Endothelial cell of umbilical vein (primary cell): ENCODE data around the gene DPYD. TPM values are rescaled to one million over a fixed set of nuclear protein-coding genes. Genes with fewer than 3 reads are reported as not detected.

Experiments
- BruUV-seq: library from RNA; stranded (reverse); fragments of 400-500 nt; replicated peaks from 2 replicates; lab custom pipeline; 2021; lab: Mats Ljungman, UMichigan
- CTCF ChIA-PET: fragments of 300-600, 350-600 bp; sonication (Branson Sonifier 250); formaldehyde crosslinking; loops from one replicate; lab custom pipeline; 2021; ENCODE audit warnings: antibody characterized with exemption, inconsistent platforms; lab: Charles Lee
- POLR2A ChIA-PET: fragments of 300-600, 350-600 bp; sonication (Branson Sonifier 250); formaldehyde crosslinking; loops from one replicate; lab custom pipeline; 2021; ENCODE audit warnings: antibody characterized with exemption, inconsistent platforms; lab: Charles Lee
- DNase-seq: peaks from one replicate; pipeline ENCODE4 v3.0.0-alpha.2; 2011; ENCODE audit warnings: low read depth, low spot score
- FAIRE-seq: peaks from 2 replicates; lab custom pipeline; 2011; peaks lifted over from hg19 to GRCh38; lab: Jason Lieb, UNC
- H2AFZ ChIP-seq: 2 replicates; pipeline ENCODE4 v1.6.0; 2012; ENCODE audit warnings: low read depth, low read length, control low read depth, inconsistent platforms
- H3K27ac ChIP-seq: 2 replicates; pipeline ENCODE4 v1.5.1; 2011; ENCODE audit warnings: low read depth, mild to moderate bottlenecking, control low read depth, low read length, moderate library complexity; ENCODE audit not compliant: insufficient read depth
- H3K27me3 ChIP-seq, 2 experiments: 2 replicates each; pipeline versions ENCODE4 v1.6.0 to v1.6.1; 2011; ENCODE audit warnings: low read length in 2 of 2, mixed read lengths in 1 of 2; ENCODE audit not compliant: control insufficient read depth in 2 of 2, insufficient read depth in 2 of 2
- H3K36me3 ChIP-seq, 2 experiments: 2 replicates in 1 of 2; 3 replicates in 1 of 2; pipeline ENCODE4 v1.5.1; 2011; ENCODE audit warnings: low read length in 2 of 2, mild to moderate bottlenecking in 1 of 2, moderate library complexity in 1 of 2; ENCODE audit not compliant: control insufficient read depth in 2 of 2, insufficient read depth in 2 of 2; ENCODE audit errors: extremely low read depth in 1 of 2
- H3K4me1 ChIP-seq: 3 replicates; pipeline ENCODE4 v1.5.1; 2011; ENCODE audit warnings: mild to moderate bottlenecking, low read length; ENCODE audit not compliant: control insufficient read depth, insufficient read depth; ENCODE audit errors: extremely low read depth
- H3K4me2 ChIP-seq: 2 replicates; pipeline ENCODE4 v1.6.1; 2011; ENCODE audit warnings: low read length, control low read depth, mixed read lengths; ENCODE audit not compliant: insufficient read depth
- H3K4me3 ChIP-seq, 3 experiments: fragments of 200-600 bp in 1 of 3; sonication (generic), shearing (Covaris generic) in 1 of 3; replicated peaks in 1 of 3; 2 replicates each; pipeline ENCODE4 v1.5.1; 2011 to 2016; ENCODE audit warnings: control low read depth in 3 of 3, low read length in 3 of 3, mild to moderate bottlenecking in 2 of 3, inconsistent platforms in 1 of 3, low read depth in 1 of 3, moderate library complexity in 1 of 3; ENCODE audit not compliant: insufficient read depth in 1 of 3
- H3K79me2 ChIP-seq: 2 replicates; pipeline ENCODE4 v1.6.0; 2012; ENCODE audit warnings: low read length, inconsistent platforms; ENCODE audit not compliant: control insufficient read depth, insufficient read depth
- H3K9ac ChIP-seq: replicated peaks from 2 replicates; pipeline ENCODE3; 2011; ENCODE audit warnings: low read length, control low read depth; ENCODE audit not compliant: insufficient read depth; ENCODE audit errors: extremely low read depth
- H3K9me1 ChIP-seq: replicated peaks from 3 replicates; pipeline ENCODE4 v1.6.0; 2011; ENCODE audit warnings: mild to moderate bottlenecking, low read length; ENCODE audit not compliant: control insufficient read depth, insufficient read depth; ENCODE audit errors: extremely low read depth
- H3K9me3 ChIP-seq: replicated peaks from 2 replicates; pipeline ENCODE4 v1.5.1; 2012; ENCODE audit warnings: low read length, inconsistent platforms; ENCODE audit not compliant: control insufficient read depth, insufficient read depth
- H4K20me1 ChIP-seq: replicated peaks from 2 replicates; pipeline ENCODE3; 2011; ENCODE audit warnings: mild to moderate bottlenecking, low read length; ENCODE audit not compliant: control insufficient read depth, insufficient read depth; ENCODE audit errors: extremely low read depth
- EZH2 ChIP-seq: IDR thresholded peaks from 2 replicates; pipeline ENCODE4 v1.6.1; 2012; ENCODE audit warnings: borderline replicate concordance, low read depth, mild to moderate bottlenecking, moderate library complexity, low read length, inconsistent platforms; ENCODE audit not compliant: severe bottlenecking
- FOS ChIP-seq: IDR thresholded peaks from 2 replicates; pipeline ENCODE4 v1.6.1; 2011; ENCODE audit warnings: mild to moderate bottlenecking, low read length, moderate library complexity, borderline replicate concordance; ENCODE audit not compliant: insufficient read depth
- GATA2 ChIP-seq: IDR thresholded peaks from 2 replicates; pipeline ENCODE4 v1.7.0; 2011; ENCODE audit warnings: low read depth, mild to moderate bottlenecking, moderate library complexity, mixed read lengths, low read length; ENCODE audit not compliant: insufficient read length, insufficient read depth
- JUN ChIP-seq: IDR thresholded peaks from 2 replicates; pipeline ENCODE4 v1.6.1; 2011; ENCODE audit warnings: borderline replicate concordance, low read depth; ENCODE audit not compliant: insufficient read length, insufficient read depth
- MYC ChIP-seq: IDR thresholded peaks from one replicate; pipeline ENCODE4 v1.6.1; 2011; ENCODE audit warnings: mild to moderate bottlenecking, low read depth, low read length
- POLR2A ChIP-seq: IDR thresholded peaks from 2 replicates; pipeline ENCODE4 v1.6.1; 2012; ENCODE audit warnings: low read depth, mild to moderate bottlenecking, control low read depth, low read length
- POLR2AphosphoS5 ChIP-seq: IDR thresholded peaks from 2 replicates; pipeline ENCODE4 v1.6.1; 2012; ENCODE audit warnings: low read depth, mild to moderate bottlenecking, control low read depth, low read length, moderate library complexity; ENCODE audit not compliant: insufficient read depth
- dilution Hi-C: fragments of 300-500 bp; cut with MboI; formaldehyde crosslinking; loops from one replicate; pipeline ENCODE4 v1.15.0; 2019; ENCODE audit warnings: low sequenced_read_pairs; ENCODE audit not compliant: extremely low pct_ligation_motif_present
- intact Hi-C: fragments of 100-400 bp; cut with micrococcal nuclease; formaldehyde crosslinking; loops from one replicate; pipeline ENCODE4 v1.10.0; 2022
- polyA plus RNA-seq, 4 experiments: library from polyadenylated mRNA; depleted of rRNA in 3 of 4; stranded (reverse) in 3 of 4; unstranded in 1 of 4; fragments of >200 nt; gene quantifications; 2 replicates each; pipeline versions ENCODE4 v1.2.1 to v1.2.3, GENCODE V29; 2011 to 2012; ENCODE audit warnings: missing spikeins in 1 of 4
- total RNA-seq: library from RNA; stranded (reverse); gene quantifications from 2 replicates; pipeline ENCODE4 v1.2.3, GENCODE V29; 2021
- TF ChIP-seq, protein P1 (sequence below), 2 donors: IDR thresholded peaks; 1 replicate in 1 of 2; 2 replicates in 1 of 2; pipeline ENCODE4 v1.5.1; 2011; ENCODE audit warnings: low read length in 2 of 2, mild to moderate bottlenecking in 2 of 2, moderate library complexity in 2 of 2, control low read depth in 1 of 2, inconsistent platforms in 1 of 2, low read depth in 1 of 2; ENCODE audit not compliant: insufficient read depth in 1 of 2; ENCODE audit errors: extremely low read depth in 1 of 2
- TF ChIP-seq, protein P2 (sequence below): IDR thresholded peaks from 2 replicates; pipeline ENCODE4 v1.6.1; 2011; ENCODE audit not compliant: insufficient read depth, insufficient read length

The DPYD gene
- total and polyA plus RNA-seq, 2 donors (not counting 3 experiments of a cell fraction or from before 2014, with no cell fraction given): 4.6 to 15.1 TPM

DNA sequence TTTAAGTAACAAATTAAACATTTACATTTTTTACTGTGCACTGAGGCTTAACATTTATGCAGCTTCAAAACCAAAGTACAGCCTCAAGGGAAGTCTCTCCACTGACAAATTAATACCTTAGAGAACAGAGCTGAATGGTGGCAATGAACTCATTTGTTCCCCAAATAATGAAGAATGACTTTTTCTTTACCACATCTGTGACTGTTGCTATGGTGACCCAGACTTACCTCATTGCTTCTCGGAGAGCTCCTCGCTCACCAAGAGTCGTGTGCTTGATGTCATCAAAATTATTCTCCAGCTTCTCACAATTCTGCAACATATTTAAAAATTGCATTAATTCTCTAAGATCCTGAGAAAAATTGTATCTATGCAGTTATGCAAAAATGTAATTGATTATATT lies 92.9 kb downstream of the DPYD start:
- intact Hi-C loops (no loop called here), dilution Hi-C loops (no loop called here)
- H3K36me3 ChIP-seq: no peaks in the 10 kb centered on the region

More for the DNA sequence above, 92.9 kb downstream of the DPYD start:
- CTCF ChIA-PET: interaction anchor here (0.9 to 2.9 kb wide), 3 partner anchors 89 to 779 kb away, joined by 3 to 14 read pairs (median 3); no protein-coding TSS in a partner anchor
- Histone ChIP-seq H3K27me3 (no peaks in the 10 kb centered on the region), H3K4me2 (no peak overlapping the region), H2AFZ (no peak overlapping the region), H3K27ac (no peak overlapping the region), H3K9ac (no peak overlapping the region), H3K79me2 (no peaks in the 10 kb centered on the region), H3K9me3 (no peaks in the 10 kb centered on the region), H3K9me1 (no peaks in the 10 kb centered on the region), H3K4me1 (no peaks in the 10 kb centered on the region), H3K4me3 (no peak overlapping the region), H4K20me1 (no peaks in the 10 kb centered on the region)
- BruUV-seq: no TSS peak
- no peak for FAIRE-seq
- no peak for DNase-seq
- TF ChIP-seq GATA2 (no peak), EZH2 (no peak), POLR2AphosphoS5 (no peak), POLR2A (no peak), JUN (no peak), FOS (no peak), MYC (no peak)
- TF ChIP-seq, protein P1, sequence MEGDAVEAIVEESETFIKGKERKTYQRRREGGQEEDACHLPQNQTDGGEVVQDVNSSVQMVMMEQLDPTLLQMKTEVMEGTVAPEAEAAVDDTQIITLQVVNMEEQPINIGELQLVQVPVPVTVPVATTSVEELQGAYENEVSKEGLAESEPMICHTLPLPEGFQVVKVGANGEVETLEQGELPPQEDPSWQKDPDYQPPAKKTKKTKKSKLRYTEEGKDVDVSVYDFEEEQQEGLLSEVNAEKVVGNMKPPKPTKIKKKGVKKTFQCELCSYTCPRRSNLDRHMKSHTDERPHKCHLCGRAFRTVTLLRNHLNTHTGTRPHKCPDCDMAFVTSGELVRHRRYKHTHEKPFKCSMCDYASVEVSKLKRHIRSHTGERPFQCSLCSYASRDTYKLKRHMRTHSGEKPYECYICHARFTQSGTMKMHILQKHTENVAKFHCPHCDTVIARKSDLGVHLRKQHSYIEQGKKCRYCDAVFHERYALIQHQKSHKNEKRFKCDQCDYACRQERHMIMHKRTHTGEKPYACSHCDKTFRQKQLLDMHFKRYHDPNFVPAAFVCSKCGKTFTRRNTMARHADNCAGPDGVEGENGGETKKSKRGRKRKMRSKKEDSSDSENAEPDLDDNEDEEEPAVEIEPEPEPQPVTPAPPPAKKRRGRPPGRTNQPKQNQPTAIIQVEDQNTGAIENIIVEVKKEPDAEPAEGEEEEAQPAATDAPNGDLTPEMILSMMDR (IDR thresholded peaks at IDR 0.05; ENCODE audit: extremely low read depth in 1 of 2, insufficient read depth in 1 of 2, low read depth in 1 of 2, low read length in 2 of 2): no peak
- TF ChIP-seq, protein P2, sequence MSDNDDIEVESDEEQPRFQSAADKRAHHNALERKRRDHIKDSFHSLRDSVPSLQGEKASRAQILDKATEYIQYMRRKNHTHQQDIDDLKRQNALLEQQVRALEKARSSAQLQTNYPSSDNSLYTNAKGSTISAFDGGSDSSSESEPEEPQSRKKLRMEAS: no peak
- POLR2A ChIA-PET: no interaction called here
